Stimulated activated CD8-positive, alpha-beta memory T cell treated with anti-CD3 and anti-CD28 coated beads, Interleukin-12 subunit alpha, Interleukin-12 subunit beta, amount 100 ng/mL, for 4 hours (primary cell): Measurements from ENCODE around the gene CMTM8.

Source experiments
- DNase-seq: peaks from one replicate; pipeline ENCODE4 v3.0.0-alpha.2; 2020; ENCODE audit warnings: low read depth

The CMTM8 gene

GRCh38 chr3:32307591-32307990, 69.1 kb downstream of the CMTM8 start:
- DNase-seq: no peak

DNA sequence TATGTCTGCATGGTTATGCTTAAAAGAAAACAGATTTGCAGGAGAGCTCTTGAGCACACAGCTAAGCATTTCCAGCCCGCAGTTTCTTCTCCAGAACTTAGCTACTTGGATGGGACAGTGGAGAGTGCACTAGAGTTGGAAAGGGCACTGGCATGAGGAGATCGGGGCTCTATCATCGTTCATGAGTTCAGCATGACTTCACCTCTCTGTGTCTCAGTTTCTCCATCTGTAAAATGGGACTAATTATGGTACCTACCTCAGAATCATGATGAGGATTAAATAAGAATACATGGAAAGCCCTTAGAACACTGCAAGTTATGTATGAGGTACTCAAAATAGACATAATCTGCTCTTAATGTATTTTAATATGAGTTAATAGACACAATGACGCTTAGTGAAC, 69.9 kb downstream of the CMTM8 start:
- DNase-seq: no peak

- DNase-seq: no peak
These were observed 71.3 kb downstream of the CMTM8 start for GRCh38 chr3:32309654-32310242.

DNA sequence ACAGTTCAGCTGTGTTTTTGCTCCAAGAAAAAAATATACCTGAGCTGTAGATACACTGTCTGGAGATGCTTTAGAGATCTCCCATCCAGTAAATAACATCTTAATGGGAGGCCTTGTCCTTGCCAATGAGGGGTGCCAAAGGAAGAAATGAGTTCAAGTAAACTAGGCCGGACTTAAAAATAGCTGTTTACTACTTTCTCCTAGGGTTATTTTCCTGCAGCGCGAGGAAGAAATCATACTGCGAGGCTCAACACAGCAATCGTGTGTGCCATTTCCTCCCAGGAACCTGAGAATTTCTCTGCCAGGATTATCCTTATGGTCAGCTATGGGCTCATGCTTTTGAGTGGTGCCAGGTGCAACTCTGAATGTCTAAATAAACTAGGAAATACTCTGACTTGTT, 71.9 kb downstream of the CMTM8 start:
- DNase-seq: no peak

DNA sequence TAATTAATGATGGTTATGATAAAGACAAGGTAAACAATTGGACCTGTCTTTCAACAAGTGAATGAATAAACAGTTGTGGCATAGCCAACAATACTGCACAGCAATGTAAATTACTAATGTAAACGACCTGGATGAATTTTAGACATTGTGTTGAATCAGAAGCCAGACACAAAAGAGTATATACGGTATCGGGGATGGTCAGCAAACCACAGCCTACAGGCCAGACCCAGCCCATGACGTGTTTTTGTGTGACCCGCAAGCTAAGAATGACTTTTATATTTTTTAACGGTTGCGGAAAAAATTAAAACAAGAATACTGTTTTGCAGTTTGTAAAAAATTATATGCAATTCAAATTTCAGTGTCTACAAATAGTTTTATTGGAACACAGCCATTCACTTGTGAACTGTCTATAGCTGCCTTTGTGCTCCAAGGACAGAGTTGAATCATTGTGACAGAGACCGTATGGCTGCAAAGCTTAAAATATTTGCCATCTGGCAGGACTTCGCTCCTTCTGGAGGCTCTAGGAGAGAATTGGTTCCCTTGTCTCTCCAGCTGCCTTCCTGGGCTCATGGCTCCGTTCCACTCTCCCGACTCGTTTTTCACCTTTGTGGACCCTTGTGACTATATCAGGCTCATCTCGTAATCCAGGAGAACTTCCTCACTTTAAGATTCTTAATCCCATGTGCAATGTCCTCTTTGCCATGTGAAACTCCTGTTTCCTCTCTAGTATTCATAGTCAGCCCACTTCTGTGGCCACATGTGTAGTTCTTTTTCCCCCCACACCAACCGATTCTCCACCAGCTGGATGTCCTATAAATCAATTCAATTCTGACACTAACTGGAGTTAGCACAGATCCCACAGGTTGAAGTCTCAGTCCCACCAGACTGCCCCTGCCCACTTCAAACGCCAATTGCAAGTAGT, 72.7 kb downstream of the CMTM8 start:
- DNase-seq: no peak

GRCh38 chr3:32312251-32312650, 73.8 kb downstream of the CMTM8 start:
- no peak for DNase-seq

GRCh38 chr3:32313169-32313568, 74.7 kb downstream of the CMTM8 start:
- no peak for DNase-seq

DNA sequence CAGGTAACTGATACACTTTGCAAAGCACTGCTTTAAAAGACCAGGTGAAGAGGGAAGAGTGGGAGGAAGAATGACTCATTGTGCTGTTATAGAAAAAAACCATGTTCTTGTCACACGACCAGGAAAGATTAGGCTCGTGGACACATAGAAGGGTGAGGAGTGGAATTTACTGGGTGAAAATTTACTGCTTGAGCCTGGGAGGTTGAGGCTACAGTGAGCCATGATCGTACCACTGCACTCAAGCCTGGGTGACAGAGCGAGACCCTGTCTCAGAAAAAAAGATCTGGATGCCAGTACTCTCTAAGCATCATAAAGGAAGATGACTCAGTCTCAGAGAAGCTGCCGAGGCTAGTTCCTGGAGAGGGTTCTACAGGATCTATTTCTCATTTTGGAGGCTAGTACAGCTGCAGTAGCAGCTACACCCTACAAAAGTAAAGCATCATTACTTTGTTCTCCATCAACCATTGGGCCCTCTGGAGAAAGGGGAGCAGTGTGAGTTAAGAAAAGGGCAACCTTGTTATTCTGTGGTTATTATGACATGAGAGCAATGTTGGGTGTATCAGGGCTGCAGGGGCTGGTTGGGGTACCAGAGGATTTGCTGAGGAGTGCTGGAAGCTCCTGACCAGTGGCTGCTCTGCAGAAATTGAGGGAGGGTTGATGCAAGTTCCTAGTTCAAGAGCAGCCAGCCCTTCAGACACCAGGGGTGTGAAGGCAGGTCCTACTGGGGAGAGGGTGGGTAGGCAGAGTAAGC, 75.4 kb downstream of the CMTM8 start:
- no peak for DNase-seq

DNA sequence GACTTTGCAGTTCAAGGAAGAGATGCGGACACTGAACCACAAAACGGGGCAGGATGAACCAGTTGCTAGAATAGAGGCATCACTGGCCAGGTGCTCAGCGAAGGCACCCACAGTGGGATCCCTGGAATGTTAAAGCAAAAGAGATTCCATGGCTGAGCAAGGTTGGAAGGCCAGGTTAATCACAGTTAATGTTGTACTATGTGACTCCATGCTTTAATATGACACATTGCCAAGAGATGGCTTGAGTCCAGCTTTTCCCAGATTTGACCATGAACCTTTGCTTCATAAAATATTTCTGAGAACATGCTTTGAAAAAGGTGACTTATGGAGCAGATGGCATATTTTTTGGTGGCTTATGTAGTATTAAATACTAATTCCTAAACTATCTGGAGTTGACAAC, 77.0 kb downstream of the CMTM8 start:
- no peak for DNase-seq

DNA sequence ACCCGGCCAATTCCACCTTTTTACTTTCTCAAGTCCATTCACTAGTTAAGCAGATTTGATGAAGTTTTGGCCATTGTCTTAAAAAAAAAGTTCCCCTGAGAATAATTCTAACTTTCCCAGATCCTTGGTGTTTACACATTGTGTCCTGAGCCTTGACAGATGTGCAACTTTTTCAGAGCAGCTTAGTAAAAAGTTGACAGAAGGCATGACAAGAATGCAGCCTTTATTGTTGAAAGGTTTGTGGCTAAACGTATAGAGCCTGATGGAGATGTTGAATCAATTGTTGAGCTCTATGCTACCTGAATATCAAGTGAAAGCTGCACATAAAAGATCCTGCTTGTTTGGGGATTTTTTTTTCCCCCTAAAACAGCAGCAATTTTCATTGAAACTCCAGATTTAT, 77.8 kb downstream of the CMTM8 start:
- no peak for DNase-seq

DNA sequence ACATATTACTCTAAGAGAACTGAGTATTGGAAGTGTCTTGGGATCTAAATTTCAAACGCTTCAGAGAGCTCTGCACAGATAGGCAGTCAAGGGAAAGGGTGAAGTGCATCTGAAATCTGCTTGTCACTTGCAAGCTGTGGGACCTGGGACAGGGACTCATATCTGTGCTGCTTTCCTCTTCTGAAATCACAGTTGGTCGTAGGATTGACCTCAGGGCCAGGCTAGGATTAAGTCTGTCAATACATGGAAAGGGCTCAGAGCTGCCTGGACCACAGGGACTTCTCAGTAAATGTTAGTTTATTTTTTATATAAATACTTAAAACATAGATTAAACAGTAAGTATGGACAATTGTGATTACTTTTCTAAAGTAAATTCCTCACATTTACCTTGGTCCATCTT, 78.5 kb downstream of the CMTM8 start:
- no peak for DNase-seq

GRCh38 chr3:32319607-32320006, 81.1 kb downstream of the CMTM8 start:
- no peak for DNase-seq

DNA sequence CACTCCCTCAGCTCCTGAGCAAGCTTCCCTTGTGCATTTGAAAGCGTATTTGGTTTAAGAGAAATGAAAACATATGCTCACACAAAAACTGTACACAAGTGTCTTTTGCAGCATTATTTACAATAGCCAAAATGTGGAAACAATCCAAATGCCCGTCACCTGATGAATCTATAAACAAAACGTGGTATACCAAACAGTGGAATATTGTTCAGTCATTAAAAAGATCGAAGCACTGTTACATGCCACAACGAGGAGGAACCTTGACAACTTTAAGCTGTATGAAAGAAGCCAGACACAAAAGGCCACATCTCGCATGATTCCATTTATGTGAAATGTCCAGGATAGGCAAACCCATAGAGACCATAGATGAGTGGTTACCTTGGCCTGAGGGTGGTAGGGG, 81.6 kb downstream of the CMTM8 start:
- no peak for DNase-seq

- no peak for DNase-seq
These were observed 82.8 kb downstream of the CMTM8 start for GRCh38 chr3:32321095-32321790.

- DNase-seq: no peak
These were observed 83.8 kb downstream of the CMTM8 start for GRCh38 chr3:32322311-32322710.

DNA sequence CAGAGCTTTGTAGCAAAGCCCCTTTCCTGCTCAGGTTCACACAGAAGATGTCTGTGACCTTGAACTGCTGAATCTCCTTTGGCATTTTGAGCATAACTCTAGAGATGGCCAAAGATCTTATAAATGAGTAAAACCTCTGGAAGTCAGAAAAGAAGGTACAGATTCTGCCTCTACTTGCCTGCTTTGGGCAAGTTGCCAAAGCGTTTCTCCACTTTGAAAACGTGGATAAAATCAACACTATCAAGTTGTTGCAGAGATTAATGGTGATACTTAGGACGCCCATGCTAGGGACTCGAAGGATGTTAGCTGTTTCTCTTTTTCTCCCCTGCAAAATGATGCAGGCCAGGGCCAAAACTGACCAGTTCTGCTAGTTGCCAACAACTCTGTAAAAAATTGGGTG, 85.1 kb downstream of the CMTM8 start:
- no peak for DNase-seq

- DNase-seq: no peak
These were observed 86.7 kb downstream of the CMTM8 start for GRCh38 chr3:32325201-32325600.

- no peak for DNase-seq
These were observed 87.4 kb downstream of the CMTM8 start for GRCh38 chr3:32325927-32326326.

GRCh38 chr3:32326795-32327194, 88.3 kb downstream of the CMTM8 start:
- DNase-seq: no peak

- DNase-seq: no peak
These were observed 96.2 kb downstream of the CMTM8 start for GRCh38 chr3:32334675-32335074.

DNA sequence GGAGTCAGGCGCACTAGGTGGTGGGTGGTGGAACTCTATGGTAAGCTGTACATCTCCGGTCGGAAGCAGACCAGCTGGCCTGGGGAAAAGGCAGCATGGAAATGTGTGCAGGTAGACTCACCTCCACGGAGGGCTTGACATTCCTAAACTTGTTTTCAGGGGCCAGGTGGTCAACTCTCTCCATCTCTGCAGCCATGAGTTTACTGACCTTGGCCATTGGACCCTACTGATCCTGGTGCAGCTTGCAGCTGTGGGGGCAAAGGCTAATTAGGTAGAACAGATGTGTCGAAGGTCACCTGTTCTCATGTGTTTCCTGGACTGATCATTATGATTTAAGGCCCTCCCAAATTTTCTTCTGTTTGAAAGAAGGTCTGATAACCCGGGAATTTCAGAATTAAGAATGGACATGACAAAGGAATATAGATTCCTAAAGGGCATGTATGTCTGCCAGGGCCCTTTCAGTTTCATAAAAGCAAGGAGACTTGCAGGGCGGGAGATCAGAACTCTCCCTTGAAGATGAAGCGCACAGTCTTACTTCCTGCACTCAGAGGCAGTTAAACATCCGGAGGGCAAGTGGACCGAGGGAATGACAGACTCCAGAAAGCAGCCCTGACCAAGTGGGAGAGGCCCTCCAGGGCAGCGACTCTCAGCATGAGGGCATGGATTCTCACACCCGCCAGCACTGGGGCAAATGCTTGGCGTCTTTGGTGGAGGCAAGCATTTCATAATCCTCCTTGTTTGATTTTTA, 97.1 kb downstream of the CMTM8 start:
- DNase-seq: no peak

- no peak for DNase-seq
These were observed 97.6 kb downstream of the CMTM8 start for GRCh38 chr3:32336113-32336498.
